Activated T-cell treated with anti-CD3 and anti-CD28 coated beads, Interleukin-2, amount 50 U/mL, for 24 hours (primary cell): Measurements from ENCODE around the gene CASQ2.
"Not testable (repeated sequence)": the region's sequence is repeated elsewhere in the genome, so short reads cannot be mapped to it uniquely, and the experiment has no call there.

Source experiments
- DNase-seq: peaks from one replicate; pipeline ENCODE4 v3.0.0-alpha.2; 2020
- H3K27ac Mint-ChIP-seq: 2 replicates; pipeline ENCODE4 v1.8.0; 2020; ENCODE audit warnings: mild to moderate bottlenecking, mixed read lengths
- H3K27me3 Mint-ChIP-seq: 2 replicates; pipeline ENCODE4 v1.8.0; 2020; ENCODE audit warnings: mixed read lengths
- H3K36me3 Mint-ChIP-seq: 2 replicates; pipeline ENCODE4 v1.8.0; 2020; ENCODE audit warnings: low read depth, mixed read lengths
- H3K4me1 Mint-ChIP-seq: 2 replicates; pipeline ENCODE4 v1.8.0; 2020; ENCODE audit warnings: low read depth, mixed read lengths
- H3K4me3 Mint-ChIP-seq: 2 replicates; pipeline ENCODE4 v1.8.0; 2020; ENCODE audit warnings: mild to moderate bottlenecking, moderate library complexity, mixed read lengths
- H3K9me3 Mint-ChIP-seq: 2 replicates; pipeline ENCODE4 v1.8.0; 2020; ENCODE audit warnings: mixed read lengths

The CASQ2 gene

DNA sequence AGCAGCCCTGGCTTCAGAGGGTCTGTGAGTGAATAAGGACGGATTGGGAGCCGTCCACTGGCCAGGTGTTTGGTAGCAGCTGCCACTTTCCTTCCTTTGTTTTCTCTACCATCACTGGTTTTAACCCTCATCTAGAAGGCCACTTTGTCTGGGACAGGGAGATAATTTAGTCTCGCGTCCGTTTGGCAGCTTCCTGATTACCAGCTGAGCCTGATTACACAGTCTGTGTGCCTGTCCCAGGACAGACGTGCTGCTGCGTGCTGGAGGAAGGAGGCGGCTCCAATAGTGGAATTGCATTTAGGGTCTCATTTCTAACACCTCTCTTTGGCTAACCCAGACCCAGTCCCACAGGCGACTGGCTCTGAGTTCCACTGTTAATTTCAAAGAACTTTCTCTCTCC, 24.6 kb upstream of the CASQ2 start:
- no peak for DNase-seq
- peaks cover 39% of the 10 kb centered on the region for H3K27me3 Mint-ChIP-seq
- no peak overlapping the region for H3K27ac Mint-ChIP-seq
- no peaks in the 10 kb centered on the region for H3K4me1 Mint-ChIP-seq
- H3K4me3 Mint-ChIP-seq: no peak overlapping the region
- no peaks in the 10 kb centered on the region for H3K9me3 Mint-ChIP-seq
- no peaks in the 10 kb centered on the region for H3K36me3 Mint-ChIP-seq

DNA sequence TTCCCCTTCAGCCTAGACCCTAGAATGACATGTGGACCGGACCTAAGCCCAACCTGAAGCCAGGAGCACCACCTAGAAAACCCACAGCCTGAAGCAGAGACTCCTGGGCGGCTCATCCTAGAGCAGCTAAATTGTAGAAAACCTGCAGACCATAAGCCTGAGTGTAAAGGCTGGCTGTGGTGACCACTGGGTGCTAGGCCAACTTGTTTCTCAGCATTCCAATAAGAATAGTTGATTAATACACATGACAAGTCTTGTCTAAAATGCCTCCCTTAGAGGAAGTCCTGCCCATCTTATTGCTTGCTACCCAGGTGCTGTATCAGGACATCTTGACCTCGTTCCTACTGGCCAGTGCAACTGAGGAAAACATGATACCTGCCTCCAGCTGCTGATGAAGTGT, 23.3 kb upstream of the CASQ2 start:
- H3K36me3 Mint-ChIP-seq: no peaks in the 10 kb centered on the region
- no peak for DNase-seq
- no peak overlapping the region for H3K27ac Mint-ChIP-seq
- no peaks in the 10 kb centered on the region for H3K4me1 Mint-ChIP-seq
- H3K27me3 Mint-ChIP-seq: peaks cover 34% of the 10 kb centered on the region
- H3K9me3 Mint-ChIP-seq: peaks cover 3% of the 10 kb centered on the region
- no peak overlapping the region for H3K4me3 Mint-ChIP-seq

DNA sequence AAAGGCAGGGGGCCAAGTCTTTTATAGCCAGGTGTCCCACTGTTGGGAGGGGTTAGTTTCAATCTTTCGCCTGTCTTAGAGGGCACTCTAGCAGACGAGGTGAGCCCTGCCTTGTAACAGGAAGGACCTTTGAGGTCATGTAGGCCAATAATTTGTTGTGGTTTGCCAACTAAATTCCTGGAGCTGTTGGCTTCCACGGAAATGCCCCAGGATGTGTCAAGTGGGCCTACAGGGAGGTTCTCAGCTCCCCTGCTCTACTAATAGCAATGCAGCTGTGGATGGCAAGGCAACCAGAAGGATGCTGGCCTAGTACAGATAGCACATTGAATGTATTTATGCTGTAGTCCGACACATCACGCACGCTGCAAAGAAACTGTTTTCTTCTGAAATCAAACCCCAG, 22.3 kb upstream of the CASQ2 start:
- DNase-seq: no peak
- H3K36me3 Mint-ChIP-seq: no peaks in the 10 kb centered on the region
- no peak overlapping the region for H3K27ac Mint-ChIP-seq
- peaks cover 30% of the 10 kb centered on the region for H3K27me3 Mint-ChIP-seq
- no peaks in the 10 kb centered on the region for H3K4me1 Mint-ChIP-seq
- H3K4me3 Mint-ChIP-seq: no peak overlapping the region
- H3K9me3 Mint-ChIP-seq: peaks cover 3% of the 10 kb centered on the region

DNA sequence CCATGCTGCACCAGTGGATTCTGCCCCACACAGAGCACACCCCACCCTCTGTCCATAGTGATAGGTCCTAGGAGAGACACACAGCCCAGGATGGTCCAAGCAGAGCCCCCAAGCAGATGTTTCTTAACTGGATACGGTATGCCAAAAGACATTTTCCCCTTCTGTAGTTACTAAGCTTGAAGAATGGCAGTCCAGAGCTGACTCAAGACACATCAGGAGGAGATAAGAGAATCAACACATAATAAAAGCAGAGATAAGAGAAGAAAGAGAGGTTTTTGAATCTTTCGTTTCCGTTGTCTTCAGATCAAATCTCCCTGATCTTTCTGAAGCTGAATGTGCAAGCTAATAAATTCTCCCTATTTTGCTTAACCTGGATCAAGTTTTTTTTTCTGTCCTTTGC, 21.8 kb upstream of the CASQ2 start:
- Mint-ChIP-seq H3K4me3 (no peak overlapping the region), H3K27me3 (peaks cover 27% of the 10 kb centered on the region), H3K27ac (no peak overlapping the region), H3K9me3 (peaks cover 3% of the 10 kb centered on the region), H3K36me3 (no peaks in the 10 kb centered on the region), H3K4me1 (no peaks in the 10 kb centered on the region)
- no peak for DNase-seq

DNA sequence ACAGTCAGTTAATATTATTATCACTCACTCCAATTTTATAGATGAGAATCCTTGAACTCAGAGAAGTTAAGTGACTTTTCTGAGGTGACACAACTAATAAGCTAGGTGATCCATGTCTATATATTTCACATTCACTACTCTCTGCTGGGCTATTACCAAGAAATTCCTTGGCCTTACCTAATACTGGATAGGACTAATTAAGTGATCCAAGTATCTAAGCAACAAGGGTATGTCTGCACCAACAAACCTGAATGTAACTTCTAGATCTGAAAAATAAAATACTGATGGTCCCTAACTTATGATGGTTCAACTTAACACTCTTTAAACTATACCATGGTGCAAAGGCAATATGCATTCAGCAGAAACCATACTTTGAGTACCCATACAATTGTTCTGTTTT, 14.8 kb upstream of the CASQ2 start:
- no peak for DNase-seq
- no peaks in the 10 kb centered on the region for H3K36me3 Mint-ChIP-seq
- H3K27me3 Mint-ChIP-seq: peaks cover 37% of the 10 kb centered on the region
- H3K4me3 Mint-ChIP-seq: no peak overlapping the region
- H3K9me3 Mint-ChIP-seq: peaks cover 3% of the 10 kb centered on the region
- H3K4me1 Mint-ChIP-seq: no peaks in the 10 kb centered on the region
- no peak overlapping the region for H3K27ac Mint-ChIP-seq

- H3K4me3 Mint-ChIP-seq: no peak overlapping the region
- no peaks in the 10 kb centered on the region for H3K4me1 Mint-ChIP-seq
- H3K27me3 Mint-ChIP-seq: peaks cover 37% of the 10 kb centered on the region
- no peak overlapping the region for H3K27ac Mint-ChIP-seq
- DNase-seq: no peak
- peaks cover 3% of the 10 kb centered on the region for H3K9me3 Mint-ChIP-seq
- no peaks in the 10 kb centered on the region for H3K36me3 Mint-ChIP-seq
Measured at GRCh38 chr1:115782571-115783281, 14.2 kb upstream of the CASQ2 start.

- Mint-ChIP-seq H3K27ac (no peak overlapping the region), H3K4me3 (no peak overlapping the region), H3K27me3 (peaks cover 44% of the 10 kb centered on the region), H3K4me1 (no peaks in the 10 kb centered on the region), H3K9me3 (no peaks in the 10 kb centered on the region), H3K36me3 (no peaks in the 10 kb centered on the region)
- DNase-seq: no peak
Measured at GRCh38 chr1:115781851-115782250, 13.3 kb upstream of the CASQ2 start.

- DNase-seq: no peak
- H3K4me1 Mint-ChIP-seq: no peaks in the 10 kb centered on the region
- peaks cover 47% of the 10 kb centered on the region for H3K27me3 Mint-ChIP-seq
- H3K9me3 Mint-ChIP-seq: no peaks in the 10 kb centered on the region
- H3K36me3 Mint-ChIP-seq: no peaks in the 10 kb centered on the region
- H3K4me3 Mint-ChIP-seq: no peak overlapping the region
- no peak overlapping the region for H3K27ac Mint-ChIP-seq
Measured at GRCh38 chr1:115781343-115781742, 12.8 kb upstream of the CASQ2 start.

DNA sequence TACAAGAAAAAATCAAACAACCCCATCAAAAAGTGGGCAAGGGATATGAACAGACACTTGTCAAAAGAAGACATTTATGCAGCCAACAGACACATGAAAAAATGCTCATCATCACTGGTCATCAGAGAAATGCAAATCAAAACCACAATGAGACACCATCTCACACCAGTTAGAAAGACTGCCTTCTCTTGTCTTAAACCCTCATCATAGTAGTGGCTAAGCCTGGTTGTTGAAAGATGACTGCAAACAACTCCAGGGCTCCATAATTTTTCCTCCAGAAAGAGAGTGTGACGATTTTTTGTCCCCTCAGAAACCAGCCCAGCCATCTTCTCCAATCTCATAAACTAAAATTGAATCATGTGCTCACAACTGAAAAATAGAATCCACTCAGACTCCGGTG, 12.1 kb upstream of the CASQ2 start:
- not testable (repeated sequence) for H3K9me3 Mint-ChIP-seq, H3K4me3 Mint-ChIP-seq, H3K36me3 Mint-ChIP-seq, DNase-seq, H3K27ac Mint-ChIP-seq, H3K4me1 Mint-ChIP-seq
- peaks cover 49% of the 10 kb centered on the region for H3K27me3 Mint-ChIP-seq

- not testable (repeated sequence) for H3K4me3 Mint-ChIP-seq
Measured at GRCh38 chr1:115779075-115779474, 10.6 kb upstream of the CASQ2 start.

DNA sequence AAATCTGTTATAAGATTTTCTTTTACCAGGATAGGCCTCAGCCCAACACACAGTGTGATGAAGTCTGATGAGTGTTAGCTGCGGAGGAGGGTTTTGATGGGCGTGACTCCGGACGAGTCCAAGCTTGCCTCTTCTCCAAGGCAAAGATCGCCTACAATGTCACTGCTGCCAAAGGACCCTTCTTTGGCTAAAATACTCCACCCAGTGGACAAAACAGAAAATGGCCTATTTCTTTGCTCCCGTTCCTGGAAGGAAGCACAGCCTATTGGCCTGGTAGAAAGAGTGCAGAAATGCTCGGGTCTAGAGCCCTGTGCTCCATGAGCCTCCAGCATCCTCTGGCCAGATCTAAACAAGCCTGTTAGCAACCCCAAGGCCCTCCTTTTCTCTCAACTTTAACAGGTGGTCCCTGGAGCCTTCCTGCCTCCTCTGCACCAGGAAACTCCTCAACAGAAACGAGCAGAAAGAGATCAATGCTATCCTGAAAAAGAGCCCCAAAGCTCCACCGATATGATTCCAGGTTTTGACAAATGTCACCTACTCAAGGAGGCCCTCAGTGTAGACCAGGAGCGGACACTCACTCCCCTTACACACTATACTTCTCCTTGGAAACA, 3.4 kb upstream of the CASQ2 start:
- peaks cover 20% of the 10 kb centered on the region for H3K27me3 Mint-ChIP-seq
- no peak overlapping the region for H3K4me3 Mint-ChIP-seq
- H3K27ac Mint-ChIP-seq: no peak overlapping the region
- no peak for DNase-seq
- H3K36me3 Mint-ChIP-seq: no peaks in the 10 kb centered on the region
- no peaks in the 10 kb centered on the region for H3K9me3 Mint-ChIP-seq
- no peaks in the 10 kb centered on the region for H3K4me1 Mint-ChIP-seq

More at GRCh38 chr1:115779075-115779474, 10.6 kb upstream of the CASQ2 start:
- not testable (repeated sequence) for H3K27ac Mint-ChIP-seq, H3K4me1 Mint-ChIP-seq, H3K9me3 Mint-ChIP-seq, H3K36me3 Mint-ChIP-seq, DNase-seq
- H3K27me3 Mint-ChIP-seq: peaks cover 49% of the 10 kb centered on the region

DNA sequence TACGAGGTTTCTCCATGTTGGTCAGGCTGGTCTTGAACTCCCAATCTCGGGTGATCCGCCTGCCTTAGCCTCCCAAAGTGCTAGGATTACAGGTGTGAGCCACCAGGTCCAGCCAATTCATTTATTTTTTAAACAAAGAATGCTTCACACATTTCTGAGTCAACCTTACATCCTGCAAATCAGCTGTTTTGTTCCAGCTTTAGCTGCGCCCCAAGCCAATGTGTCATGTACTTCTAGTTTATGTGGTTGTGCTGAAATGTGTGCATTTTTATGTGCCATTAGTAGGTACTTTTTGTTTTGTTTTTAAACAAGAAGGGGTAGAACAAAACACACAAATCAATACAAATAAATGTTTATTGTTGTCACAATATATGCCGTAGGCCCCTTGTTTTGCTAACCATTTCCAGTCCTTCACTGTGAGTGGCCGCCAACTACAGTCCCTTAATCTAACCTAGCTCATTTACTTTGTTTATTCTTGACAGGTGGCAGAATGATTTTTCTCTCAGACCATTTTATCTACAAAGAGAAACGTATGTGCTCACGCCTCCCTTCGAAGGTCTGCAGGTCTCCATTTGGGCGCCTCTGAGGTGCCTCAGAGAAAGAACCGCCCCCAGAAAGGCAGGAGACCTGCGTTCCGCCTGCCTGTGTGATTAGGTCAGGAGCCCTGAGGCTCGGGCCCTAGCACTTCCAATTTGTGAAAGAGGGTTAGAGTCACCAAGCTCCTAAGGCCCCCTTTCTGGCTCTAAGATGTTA, 2.8 kb upstream of the CASQ2 start:
- no peaks in the 10 kb centered on the region for H3K4me1 Mint-ChIP-seq

GRCh38 chr1:115767403-115767802, 1.1 kb downstream of the CASQ2 start:
- no peak overlapping the region for H3K27ac Mint-ChIP-seq
- H3K4me3 Mint-ChIP-seq: no peak overlapping the region
- no peaks in the 10 kb centered on the region for H3K9me3 Mint-ChIP-seq
- no peaks in the 10 kb centered on the region for H3K4me1 Mint-ChIP-seq
- H3K36me3 Mint-ChIP-seq: no peaks in the 10 kb centered on the region
- DNase-seq: no peak
- H3K27me3 Mint-ChIP-seq: peaks cover 6% of the 10 kb centered on the region

More for the DNA sequence above, 2.8 kb upstream of the CASQ2 start:
- Mint-ChIP-seq H3K27me3 (peaks cover 16% of the 10 kb centered on the region), H3K9me3 (no peaks in the 10 kb centered on the region), H3K36me3 (no peaks in the 10 kb centered on the region), H3K4me3 (no peak overlapping the region), H3K27ac (no peak overlapping the region)
- DNase-seq: no peak

DNA sequence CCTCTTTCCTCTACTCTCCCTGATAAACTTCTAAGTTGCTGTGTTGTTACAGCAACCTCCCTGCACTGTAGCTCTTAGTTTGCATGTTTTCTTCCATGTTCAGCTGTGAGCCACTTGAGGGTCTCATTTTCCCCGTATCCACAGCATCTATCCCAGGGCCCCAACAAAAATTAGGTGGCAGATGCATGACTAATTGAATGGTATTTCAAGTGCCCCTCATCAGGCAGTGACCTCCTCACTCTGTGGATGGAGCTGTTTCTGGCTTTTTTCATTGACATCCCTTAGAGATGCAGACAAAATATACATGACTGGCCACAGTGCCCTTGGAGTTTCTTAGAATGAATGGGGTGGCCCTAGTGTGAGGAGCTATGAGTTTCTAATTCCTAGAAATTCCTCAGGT, 3.4 kb downstream of the CASQ2 start:
- Mint-ChIP-seq H3K4me1 (no peaks in the 10 kb centered on the region), H3K4me3 (no peak overlapping the region), H3K9me3 (no peaks in the 10 kb centered on the region), H3K27ac (no peak overlapping the region), H3K36me3 (no peaks in the 10 kb centered on the region), H3K27me3 (no peaks in the 10 kb centered on the region)
- no peak for DNase-seq

GRCh38 chr1:115764541-115764940, 4.0 kb downstream of the CASQ2 start:
- H3K4me1 Mint-ChIP-seq: no peaks in the 10 kb centered on the region
- no peak overlapping the region for H3K27ac Mint-ChIP-seq
- DNase-seq: no peak
- no peaks in the 10 kb centered on the region for H3K9me3 Mint-ChIP-seq
- no peak overlapping the region for H3K4me3 Mint-ChIP-seq
- no peaks in the 10 kb centered on the region for H3K36me3 Mint-ChIP-seq
- H3K27me3 Mint-ChIP-seq: no peaks in the 10 kb centered on the region
